Cardiac atrium fibroblast (primary cell): ENCODE measurements around the gene FAM111A. TPM values are rescaled to one million over a fixed set of nuclear protein-coding genes. Genes with fewer than 3 reads are reported as not detected.

Experiments
- total RNA-seq: library from RNA; depleted of rRNA; stranded (reverse); fragments of >200 nt; gene quantifications from 2 replicates; pipeline ENCODE4 v1.2.3, GENCODE V29; 2015

FAM111A gene
- total RNA-seq = 9.2 and 9.6 TPM in 2 replicates

DNA sequence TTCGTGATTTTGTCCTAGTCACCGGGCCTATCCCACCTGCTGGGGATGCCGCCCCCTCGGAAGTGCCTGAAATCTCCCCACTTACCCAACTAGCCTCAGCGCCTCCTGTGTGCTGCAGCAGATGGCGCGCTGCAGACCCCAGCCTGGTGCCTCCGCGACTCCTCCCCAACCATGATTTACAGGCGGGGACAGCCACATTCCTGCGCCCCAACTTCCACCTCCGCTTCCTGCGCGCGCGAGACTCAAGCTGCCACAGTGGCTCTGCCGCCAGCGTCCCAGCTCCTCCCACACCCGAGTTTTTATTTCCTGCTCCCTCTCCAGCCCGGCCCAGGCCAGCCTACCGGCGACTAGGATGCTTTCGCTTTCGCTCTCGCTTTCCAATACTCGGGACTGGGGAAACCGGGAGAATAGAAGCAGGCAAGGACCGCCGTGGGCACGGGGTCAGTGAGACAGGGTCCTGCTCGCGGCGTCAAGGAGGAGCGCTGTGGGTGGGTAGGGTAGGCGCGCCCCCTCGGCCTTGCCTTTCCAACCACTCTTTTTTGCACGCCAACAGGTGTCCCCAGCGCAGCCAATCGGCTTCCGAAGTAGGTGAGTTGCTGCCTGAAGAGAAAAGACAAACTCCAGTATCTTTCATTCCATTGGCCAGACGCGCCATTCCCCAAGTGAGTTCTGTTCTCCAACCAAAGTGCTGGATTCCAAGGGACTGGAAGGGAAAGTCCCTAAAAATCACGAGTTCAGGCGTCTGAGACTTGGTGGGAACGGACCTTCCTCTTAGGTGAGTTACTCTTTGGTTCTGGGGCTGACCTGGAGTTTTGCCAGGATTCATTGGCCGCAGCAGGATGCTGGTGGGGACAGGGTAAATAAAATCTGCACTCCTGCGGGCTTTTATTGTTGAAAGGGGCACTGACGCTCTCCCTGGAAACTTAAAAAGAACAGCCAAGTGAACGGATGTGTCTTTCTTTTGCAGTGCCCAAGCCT lies at the start of gene FAM111A:
FAM111A (plus strand) TSS at position 327 of the 978 bp plus-strand sequence. CDS start 6,017 bp downstream, outside the sequence.

DNA sequence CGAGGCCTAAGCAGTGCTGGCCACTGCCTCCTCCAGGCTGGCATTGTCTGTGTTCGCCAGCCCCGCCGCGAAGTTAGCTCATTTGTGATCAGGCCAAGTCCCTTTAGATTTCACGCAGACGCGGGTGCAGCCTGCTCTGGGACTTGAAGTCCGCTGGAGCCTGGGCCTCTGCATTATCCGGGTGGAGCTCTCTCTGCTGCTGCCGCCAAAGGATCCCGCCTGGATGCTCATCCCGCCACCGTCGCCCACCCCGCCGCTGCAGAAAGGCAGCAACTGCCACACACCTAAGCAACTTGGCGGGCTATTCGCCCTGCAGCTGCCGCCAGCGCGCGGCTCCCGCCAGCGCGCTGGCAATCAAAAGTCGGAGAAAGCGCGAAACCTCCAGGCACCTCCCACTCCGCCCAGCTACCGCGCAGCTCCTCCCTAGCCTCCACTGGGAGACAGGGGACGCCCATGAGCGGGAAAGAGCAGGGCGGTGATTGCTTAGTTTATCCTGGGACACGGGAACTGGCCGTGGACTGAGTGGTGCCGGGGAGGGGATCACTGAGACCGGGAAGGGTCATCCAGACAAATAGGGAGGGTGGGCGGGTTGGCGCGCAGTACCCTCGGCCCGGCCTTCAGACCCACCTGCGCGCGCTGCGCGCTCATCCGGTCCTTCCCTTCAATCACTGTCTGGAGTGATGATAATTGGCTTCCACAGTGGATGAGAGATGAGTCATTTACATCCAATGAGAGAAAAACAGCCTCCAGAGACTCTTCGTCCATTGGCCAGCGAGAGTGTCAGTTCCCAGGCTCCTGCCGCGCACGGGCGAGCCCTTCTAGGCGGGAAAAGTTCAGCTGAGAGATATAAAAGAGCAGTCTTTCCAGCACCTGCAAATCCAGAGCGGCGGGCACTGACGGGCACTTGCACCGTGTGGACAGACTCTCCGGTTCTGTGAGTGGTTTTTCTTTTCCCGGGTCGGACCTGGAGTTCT lies 36.0 kb upstream of the FAM111A start, which contains the start of gene FAM111B:
FAM111B (plus strand) TSS at position 875 of the 974 bp plus-strand sequence. CDS start 2,389 bp downstream, outside the sequence.

DNA sequence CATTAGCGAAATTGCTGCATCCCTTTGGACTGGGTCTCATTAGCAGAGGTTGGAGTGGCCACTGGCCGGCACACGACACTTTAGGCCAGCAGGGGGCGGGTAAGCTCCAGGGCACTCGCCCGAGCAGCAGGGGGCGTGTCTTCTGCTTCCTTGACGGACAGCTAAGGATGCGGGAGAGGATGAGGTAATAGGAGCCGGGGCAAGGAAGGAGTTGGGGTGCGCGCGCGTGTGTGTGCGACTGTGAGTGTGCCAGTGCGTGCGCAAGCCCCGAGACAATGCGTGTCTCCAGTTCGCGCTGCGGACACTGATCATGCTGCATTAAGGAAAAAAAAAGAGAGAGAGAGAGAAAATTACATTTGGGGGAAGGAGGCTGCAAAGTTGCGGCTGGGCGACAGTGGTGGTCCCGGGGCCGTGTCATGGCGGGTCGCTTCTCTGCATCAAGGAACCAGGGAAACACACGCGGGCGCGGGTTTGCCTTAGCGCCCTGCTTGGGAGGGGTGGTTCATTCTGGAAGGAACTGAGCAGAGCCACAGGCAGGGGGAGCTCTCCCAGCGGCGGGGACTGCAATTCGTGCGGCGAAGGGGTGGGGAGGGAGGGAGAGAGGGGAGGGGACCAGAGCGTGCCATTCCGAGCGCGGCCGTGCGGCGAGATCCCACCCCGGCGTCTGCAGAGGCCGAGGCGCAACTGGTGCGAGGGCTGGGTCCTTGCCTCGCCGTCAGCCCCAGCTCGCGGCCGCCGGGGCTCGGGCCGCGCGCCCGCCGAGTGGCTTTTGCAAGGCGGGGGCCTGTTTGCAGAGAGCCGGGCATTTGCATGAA lies 29.1 kb downstream of the FAM111A start, which contains the start of gene DTX4:
DTX4 (plus strand) TSS at position 625 of the 815 bp plus-strand sequence. CDS start 464 bp downstream, outside the sequence.

Other genes with a start within 250 kb of the FAM111A start
- gene GLYATL1, start 203.4 kb upstream of the FAM111A start, total RNA-seq = 2.0 TPM in 1 of 2 replicates, not detected in the other
- not detected in 2 replicates for gene GLYATL1B, start 56.5 kb upstream of the FAM111A start, total RNA-seq
- 1.3 and 2.0 TPM in 2 replicates for gene FAM111B, start 35.6 kb upstream of the FAM111A start, total RNA-seq
- 2.5 and 2.6 TPM in 2 replicates for gene DTX4, start 29.3 kb downstream of the FAM111A start, total RNA-seq
- under 0.01 TPM in 1 of 2 replicates, not detected in the other for gene MPEG1, start 70.1 kb downstream of the FAM111A start, total RNA-seq
- not detected in 2 replicates for gene OR5AN1, start 216.0 kb downstream of the FAM111A start, total RNA-seq